KMS-11 (cell line): ENCODE results near the gene CBX6.
"Not testable (repeated sequence)": the region's sequence is repeated elsewhere in the genome, so short reads cannot be mapped to it uniquely, and the experiment has no call there.

Experiments used
- H2AFZ ChIP-seq: fragments of 200-600 bp; sonication (generic); 2 replicates; pipeline ENCODE4 v1.6.1; 2016; ENCODE audit warnings: antibody characterized with exemption, mixed run types, low read depth
- H3K27ac ChIP-seq: fragments of 200-600 bp; sonication (generic); 2 replicates; pipeline ENCODE4 v1.6.1; 2016; ENCODE audit warnings: mild to moderate bottlenecking, mixed run types
- H3K27me3 ChIP-seq: fragments of 200-600 bp; sonication (generic); 2 replicates; pipeline ENCODE4 v1.6.1; 2017; ENCODE audit warnings: mild to moderate bottlenecking, low read depth, mixed run types, moderate library complexity; ENCODE audit not compliant: insufficient read depth
- H3K36me3 ChIP-seq: fragments of 200-600 bp; sonication (generic); 2 replicates; pipeline ENCODE4 v1.6.1; 2017; ENCODE audit warnings: mild to moderate bottlenecking, mixed run types; ENCODE audit not compliant: insufficient read depth
- H3K4me1 ChIP-seq: fragments of 200-600 bp; sonication (generic); 2 replicates; pipeline ENCODE4 v1.6.1; 2016; ENCODE audit warnings: mild to moderate bottlenecking, low read depth, mixed run types; ENCODE audit not compliant: poor library complexity, severe bottlenecking
- H3K4me2 ChIP-seq: fragments of 200-600 bp; sonication (generic); 2 replicates; pipeline ENCODE4 v1.7.0; 2016; ENCODE audit warnings: mild to moderate bottlenecking, mixed run types
- H3K4me3 ChIP-seq: fragments of 200-600 bp; sonication (generic); IDR thresholded peaks from 2 replicates; pipeline ENCODE4 v1.6.1; 2017; ENCODE audit warnings: low read depth, low read length, mixed read lengths; ENCODE audit not compliant: insufficient read depth
- H3K79me2 ChIP-seq: fragments of 200-600 bp; sonication (generic); 2 replicates; pipeline ENCODE4 v1.6.1; 2016; ENCODE audit warnings: low read depth, mixed run types; ENCODE audit not compliant: insufficient read depth
- H3K9ac ChIP-seq: fragments of 200-600 bp; sonication (generic); 2 replicates; pipeline ENCODE4 v1.6.1; 2016; ENCODE audit warnings: mild to moderate bottlenecking, mixed run types
- H4K20me1 ChIP-seq: fragments of 200-600 bp; sonication (generic); 2 replicates; pipeline ENCODE4 v1.6.1; 2016; ENCODE audit warnings: mild to moderate bottlenecking, mixed run types; ENCODE audit not compliant: insufficient read depth
- TF ChIP-seq, protein P1 (sequence below): fragments of 200-600 bp; sonication (generic); conservative IDR thresholded peaks from 2 replicates; pipeline ENCODE4 v1.6.1; 2017; ENCODE audit warnings: low read depth, mild to moderate bottlenecking, antibody characterized with exemption, low read length, moderate library complexity, mixed read lengths

Gene CBX6

DNA sequence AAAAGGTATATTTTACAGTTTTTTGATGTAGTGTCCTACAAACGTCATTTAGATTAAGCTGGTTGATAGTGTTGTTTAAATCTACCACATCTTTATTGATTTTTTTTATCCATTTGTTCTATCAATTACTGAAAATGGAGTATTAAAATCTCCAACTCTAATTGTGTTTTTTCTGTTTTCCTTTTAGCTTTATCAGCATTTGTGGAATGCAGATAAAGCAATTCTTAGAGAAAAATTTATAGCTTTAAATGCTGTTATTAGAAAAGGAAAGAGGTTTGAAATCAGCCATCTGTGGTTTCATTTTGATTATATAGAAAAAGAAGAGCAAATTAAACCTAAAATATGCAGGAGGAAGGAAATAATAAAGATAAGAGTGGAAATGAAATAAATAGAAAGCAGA lies 39.4 kb upstream of the CBX6 start:
- no peaks in the 10 kb centered on the region for H3K79me2 ChIP-seq
- H4K20me1 ChIP-seq, result no peaks in the 10 kb centered on the region
- H3K4me1 ChIP-seq, result no peaks in the 10 kb centered on the region
- no peak overlapping the region for H3K4me2 ChIP-seq
- H3K9ac ChIP-seq, result no peak overlapping the region
- no peak overlapping the region for H3K27ac ChIP-seq
- H3K27me3 ChIP-seq, result no peaks in the 10 kb centered on the region
- TF ChIP-seq, protein P1, sequence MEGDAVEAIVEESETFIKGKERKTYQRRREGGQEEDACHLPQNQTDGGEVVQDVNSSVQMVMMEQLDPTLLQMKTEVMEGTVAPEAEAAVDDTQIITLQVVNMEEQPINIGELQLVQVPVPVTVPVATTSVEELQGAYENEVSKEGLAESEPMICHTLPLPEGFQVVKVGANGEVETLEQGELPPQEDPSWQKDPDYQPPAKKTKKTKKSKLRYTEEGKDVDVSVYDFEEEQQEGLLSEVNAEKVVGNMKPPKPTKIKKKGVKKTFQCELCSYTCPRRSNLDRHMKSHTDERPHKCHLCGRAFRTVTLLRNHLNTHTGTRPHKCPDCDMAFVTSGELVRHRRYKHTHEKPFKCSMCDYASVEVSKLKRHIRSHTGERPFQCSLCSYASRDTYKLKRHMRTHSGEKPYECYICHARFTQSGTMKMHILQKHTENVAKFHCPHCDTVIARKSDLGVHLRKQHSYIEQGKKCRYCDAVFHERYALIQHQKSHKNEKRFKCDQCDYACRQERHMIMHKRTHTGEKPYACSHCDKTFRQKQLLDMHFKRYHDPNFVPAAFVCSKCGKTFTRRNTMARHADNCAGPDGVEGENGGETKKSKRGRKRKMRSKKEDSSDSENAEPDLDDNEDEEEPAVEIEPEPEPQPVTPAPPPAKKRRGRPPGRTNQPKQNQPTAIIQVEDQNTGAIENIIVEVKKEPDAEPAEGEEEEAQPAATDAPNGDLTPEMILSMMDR, result no peak
- H3K4me3 ChIP-seq, result no peak overlapping the region
- H2AFZ ChIP-seq, result no peak overlapping the region
- H3K36me3 ChIP-seq, result no peaks in the 10 kb centered on the region

DNA sequence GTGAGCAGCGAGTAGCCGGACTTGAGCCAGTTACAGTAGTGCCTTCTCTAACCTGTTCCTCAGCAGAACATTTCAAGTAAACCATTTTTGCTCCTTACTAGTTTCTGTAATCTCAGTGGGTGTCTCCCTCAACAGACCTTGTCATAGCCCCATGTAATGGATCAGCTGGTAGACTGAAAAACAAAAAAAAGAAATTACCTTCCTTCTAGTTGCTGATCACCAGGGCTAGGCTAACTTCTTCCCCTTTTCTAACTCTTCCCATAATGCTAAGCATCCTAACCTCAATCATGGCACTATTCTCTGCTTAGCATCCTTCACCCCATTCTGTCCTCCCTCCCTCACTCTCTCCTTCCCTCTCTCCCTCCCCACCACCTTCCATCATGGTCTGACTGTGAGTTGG lies 35.8 kb upstream of the CBX6 start:
- TF ChIP-seq, protein P1, result no peak
- H4K20me1 ChIP-seq, result no peaks in the 10 kb centered on the region
- no peak overlapping the region for H2AFZ ChIP-seq
- no peak overlapping the region for H3K9ac ChIP-seq
- no peaks in the 10 kb centered on the region for H3K36me3 ChIP-seq
- H3K4me3 ChIP-seq, result no peak overlapping the region
- H3K4me2 ChIP-seq, result no peak overlapping the region
- no peaks in the 10 kb centered on the region for H3K79me2 ChIP-seq
- H3K4me1 ChIP-seq, result peaks cover 2% of the 10 kb centered on the region
- H3K27ac ChIP-seq, result no peak overlapping the region
- H3K27me3 ChIP-seq, result no peaks in the 10 kb centered on the region

DNA sequence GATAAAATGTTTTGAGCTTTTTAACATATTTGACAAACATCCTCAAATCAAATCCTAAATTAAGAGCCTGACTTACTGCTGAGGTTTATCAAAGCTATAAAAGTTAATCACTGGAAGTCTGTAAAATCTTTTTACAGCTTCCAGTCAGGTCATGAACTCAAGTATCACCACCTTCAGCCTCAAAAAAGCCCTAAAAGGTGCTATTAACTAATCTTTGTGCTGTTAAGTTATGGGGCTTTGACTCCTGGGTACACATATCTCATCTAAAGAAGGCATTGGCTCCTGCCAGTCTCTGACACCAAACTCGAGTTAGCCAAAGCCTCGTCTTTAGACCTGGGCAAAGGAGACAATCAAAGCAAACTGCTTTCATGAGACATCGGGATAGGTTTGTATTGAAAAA lies 34.0 kb upstream of the CBX6 start:
- H3K36me3 ChIP-seq, result no peaks in the 10 kb centered on the region
- H3K79me2 ChIP-seq, result no peaks in the 10 kb centered on the region
- no peak overlapping the region for H3K9ac ChIP-seq
- no peak overlapping the region for H3K27ac ChIP-seq
- H4K20me1 ChIP-seq, result no peaks in the 10 kb centered on the region
- no peak overlapping the region for H3K4me2 ChIP-seq
- no peak overlapping the region for H2AFZ ChIP-seq
- no peaks in the 10 kb centered on the region for H3K27me3 ChIP-seq
- TF ChIP-seq, protein P1, result no peak
- H3K4me1 ChIP-seq, result peaks cover 19% of the 10 kb centered on the region
- no peak overlapping the region for H3K4me3 ChIP-seq

DNA sequence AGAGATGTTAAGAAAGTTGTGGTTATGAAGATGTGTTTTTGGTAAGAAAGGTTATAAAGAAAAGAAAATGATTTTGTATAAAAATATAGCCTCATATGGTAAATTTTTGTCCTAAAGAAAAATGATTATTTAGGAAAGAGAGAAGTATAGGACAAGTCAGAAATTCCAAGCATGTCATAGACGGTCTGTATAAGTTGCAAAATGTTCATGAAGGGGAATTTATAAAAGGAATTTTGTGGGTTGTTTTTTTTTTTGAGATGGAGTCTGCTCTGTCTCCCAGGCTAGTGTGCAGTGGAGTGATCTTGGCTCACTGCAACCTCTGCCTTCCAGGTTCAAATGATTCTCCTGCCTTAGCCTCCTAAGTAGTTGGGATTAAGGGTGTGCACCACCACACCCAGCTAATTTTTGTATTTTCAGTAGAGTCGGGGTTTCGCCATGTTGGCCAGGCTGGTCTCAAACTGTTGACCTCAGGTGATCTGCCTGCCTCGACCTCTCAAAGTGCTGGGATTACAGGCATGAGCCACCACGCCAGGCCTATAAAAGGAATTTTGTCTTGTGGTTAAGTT lies 32.1 kb upstream of the CBX6 start:
- not testable (repeated sequence) for H3K79me2 ChIP-seq, H3K27ac ChIP-seq, H3K36me3 ChIP-seq, H3K4me3 ChIP-seq, H4K20me1 ChIP-seq, H3K27me3 ChIP-seq, H2AFZ ChIP-seq, H3K9ac ChIP-seq, H3K4me2 ChIP-seq
- H3K4me1 ChIP-seq, result peaks cover 31% of the 10 kb centered on the region

DNA sequence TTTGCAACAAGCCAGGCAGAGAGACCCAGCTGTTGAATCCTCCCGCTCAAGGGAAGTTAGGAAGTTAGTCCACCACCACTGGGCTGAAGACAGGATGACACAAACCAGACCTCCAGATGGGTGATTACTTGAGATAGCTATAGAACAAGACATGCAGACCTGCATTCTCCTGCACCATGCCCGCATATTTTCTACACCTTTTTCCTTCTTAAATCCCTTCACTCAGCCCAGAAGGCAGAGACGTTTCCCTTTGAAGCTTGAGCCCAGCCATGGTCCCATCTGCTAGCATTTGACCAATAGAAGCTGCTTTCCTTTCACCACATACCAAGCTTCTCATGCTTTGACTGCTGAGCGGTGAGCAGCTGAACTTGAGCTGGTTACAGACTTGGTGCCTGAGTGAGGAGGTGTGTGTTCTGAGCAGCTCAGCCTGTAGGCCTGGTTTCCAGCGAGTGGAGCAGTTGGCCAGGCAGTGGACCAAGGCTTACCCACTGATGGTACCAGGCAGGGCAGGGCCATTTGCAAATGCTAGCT lies 29.2 kb upstream of the CBX6 start:
- Histone ChIP-seq H3K27me3 (no peaks in the 10 kb centered on the region), H3K9ac (no peak overlapping the region), H3K36me3 (no peaks in the 10 kb centered on the region), H4K20me1 (no peaks in the 10 kb centered on the region), H3K4me3 (no peak overlapping the region), H3K4me2 (peak overlapping the region; percentile 52), H2AFZ (no peak overlapping the region), H3K4me1 (peaks cover 31% of the 10 kb centered on the region), H3K27ac (no peak overlapping the region), H3K79me2 (no peaks in the 10 kb centered on the region)
- TF ChIP-seq, protein P1, result no peak
